WI38 (cell line): ENCODE data around the gene CDK11A.
A peak's percentile ranks its signal among the peaks of the same experiment; 100 is the strongest.
"Not testable (repeated sequence)": the region's sequence is repeated elsewhere in the genome, so short reads cannot be mapped to it uniquely, and the experiment has no call there.

ENCODE experiments used
- H3K4me3 ChIP-seq: 2 replicates; pipeline ENCODE4 v1.5.1; 2011; ENCODE audit warnings: low read depth, mild to moderate bottlenecking, control low read depth, low read length
- CTCF ChIP-seq: IDR thresholded peaks from 2 replicates; pipeline ENCODE4 v1.5.1; 2012; ENCODE audit warnings: low read depth, mild to moderate bottlenecking, control low read depth, low read length

The CDK11A gene

GRCh38 chr1:1664941-1665814 is 59.0 kb downstream of the CDK11A start:
- TF ChIP-seq CTCF = no peak
- H3K4me3 ChIP-seq = no peak overlapping the region

- H3K4me3 ChIP-seq = not testable (repeated sequence)
Measured at GRCh38 chr1:1664318-1664717, 59.8 kb downstream of the CDK11A start.

- not testable (repeated sequence) for H3K4me3 ChIP-seq
Measured at GRCh38 chr1:1662830-1663560, 61.2 kb downstream of the CDK11A start.

GRCh38 chr1:1662392-1662791 is 61.8 kb downstream of the CDK11A start:
- H3K4me3 ChIP-seq = not testable (repeated sequence)

- peak within 1 kb of the TSS; percentile 60 for H3K4me3 ChIP-seq
Measured at GRCh38 chr1:1658583-1659549, 65.3 kb downstream of the CDK11A start, which contains the start of gene CDK11B. CDK11B (minus strand) TSS chr1:1659004; CDS start chr1:1657485, 1,519 bp downstream.
